GM12801 (cell line): ENCODE results near the gene PPP6R1.

Source experiments
- TF ChIP-seq, protein P1 (sequence below): IDR thresholded peaks from one replicate; pipeline ENCODE4 v1.5.1; 2011; ENCODE audit warnings: control low read depth; ENCODE audit not compliant: insufficient read length; ENCODE audit errors: extremely low read depth

PPP6R1 gene

GRCh38 chr19:55258828-55259539, at the start of gene PPP6R1:
TSS of gene PPP6R1 (minus strand) at chr19:55259017. CDS start at chr19:55247103, 11,914 bp downstream.
- TF ChIP-seq, protein P1, sequence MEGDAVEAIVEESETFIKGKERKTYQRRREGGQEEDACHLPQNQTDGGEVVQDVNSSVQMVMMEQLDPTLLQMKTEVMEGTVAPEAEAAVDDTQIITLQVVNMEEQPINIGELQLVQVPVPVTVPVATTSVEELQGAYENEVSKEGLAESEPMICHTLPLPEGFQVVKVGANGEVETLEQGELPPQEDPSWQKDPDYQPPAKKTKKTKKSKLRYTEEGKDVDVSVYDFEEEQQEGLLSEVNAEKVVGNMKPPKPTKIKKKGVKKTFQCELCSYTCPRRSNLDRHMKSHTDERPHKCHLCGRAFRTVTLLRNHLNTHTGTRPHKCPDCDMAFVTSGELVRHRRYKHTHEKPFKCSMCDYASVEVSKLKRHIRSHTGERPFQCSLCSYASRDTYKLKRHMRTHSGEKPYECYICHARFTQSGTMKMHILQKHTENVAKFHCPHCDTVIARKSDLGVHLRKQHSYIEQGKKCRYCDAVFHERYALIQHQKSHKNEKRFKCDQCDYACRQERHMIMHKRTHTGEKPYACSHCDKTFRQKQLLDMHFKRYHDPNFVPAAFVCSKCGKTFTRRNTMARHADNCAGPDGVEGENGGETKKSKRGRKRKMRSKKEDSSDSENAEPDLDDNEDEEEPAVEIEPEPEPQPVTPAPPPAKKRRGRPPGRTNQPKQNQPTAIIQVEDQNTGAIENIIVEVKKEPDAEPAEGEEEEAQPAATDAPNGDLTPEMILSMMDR, result no peak

GRCh38 chr19:55308281-55308680, 49.5 kb upstream of the PPP6R1 start:
- TF ChIP-seq, protein P1, result no peak

DNA sequence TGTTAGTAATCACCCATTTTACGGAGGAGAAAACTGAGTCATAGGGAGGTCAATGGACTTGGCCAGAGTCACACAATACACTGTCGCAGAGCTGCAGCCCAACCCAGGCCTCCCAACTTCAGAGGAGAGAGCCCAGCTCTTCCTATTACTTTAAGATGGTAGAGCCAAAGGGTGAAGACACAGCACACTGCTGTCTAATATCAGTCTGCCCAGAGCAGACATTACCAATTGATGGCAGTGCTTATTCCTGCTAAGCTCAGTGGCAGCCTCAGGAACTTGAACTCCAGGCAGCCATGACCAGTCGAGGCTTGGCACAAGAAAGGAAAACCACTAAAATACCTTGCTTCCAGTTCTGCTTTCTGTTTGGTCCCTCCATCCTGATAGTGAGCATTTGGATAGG, 47.9 kb upstream of the PPP6R1 start:
- TF ChIP-seq, protein P1, result no peak

- TF ChIP-seq, protein P1, result no peak
Measured at GRCh38 chr19:55305983-55306562, 47.3 kb upstream of the PPP6R1 start.

DNA sequence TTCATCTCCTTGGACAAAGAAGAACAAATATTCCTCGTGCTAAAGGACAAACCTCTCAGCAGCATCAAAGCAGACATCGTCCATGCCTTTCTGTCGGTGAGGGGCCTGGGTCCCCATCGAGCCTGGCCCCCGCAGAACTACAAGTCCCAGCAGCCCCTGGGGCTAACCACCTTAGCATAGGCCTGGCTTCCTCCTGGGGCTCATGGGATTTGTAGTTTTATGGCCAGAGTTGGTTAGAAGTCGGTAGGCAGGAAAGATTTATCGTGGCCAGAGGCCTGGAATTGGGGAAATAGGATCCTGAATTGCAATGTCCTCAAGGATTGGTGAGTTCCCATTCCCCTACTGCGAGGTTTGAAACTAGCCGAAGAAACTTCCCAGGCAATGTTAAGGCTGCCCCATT, 46.7 kb upstream of the PPP6R1 start:
- TF ChIP-seq, protein P1, result no peak

GRCh38 chr19:55304980-55305379, 46.2 kb upstream of the PPP6R1 start:
- TF ChIP-seq, protein P1, result no peak

- TF ChIP-seq, protein P1, result no peak
Measured at GRCh38 chr19:55304279-55304978, 45.6 kb upstream of the PPP6R1 start.
